ENCODE results near the gene ROR1.

DNA sequence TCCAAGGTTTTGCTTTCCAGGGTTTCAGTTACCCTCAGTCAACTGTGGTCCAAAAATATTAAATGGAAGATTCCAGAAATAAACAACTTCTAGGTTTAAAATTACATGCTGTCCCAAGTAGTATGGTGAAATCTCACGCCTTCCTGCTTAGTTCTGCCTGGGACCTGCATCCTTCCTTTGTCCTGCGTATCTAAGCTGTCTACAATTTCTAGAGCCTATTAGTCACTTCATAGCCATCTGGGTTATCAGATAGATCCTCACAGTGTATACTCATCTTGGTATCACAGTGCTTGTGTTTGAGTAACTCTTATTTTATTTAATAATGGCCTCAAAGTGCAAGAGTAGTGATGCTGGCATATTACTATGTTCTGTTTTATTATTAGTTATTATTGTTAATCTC is 157.7 kb downstream of the ROR1 start:
- no peak for TF ChIP-seq CTCF (IDR thresholded peaks at IDR 0.05; ENCODE audit: low read depth, low read length)
- TF ChIP-seq, protein P1, sequence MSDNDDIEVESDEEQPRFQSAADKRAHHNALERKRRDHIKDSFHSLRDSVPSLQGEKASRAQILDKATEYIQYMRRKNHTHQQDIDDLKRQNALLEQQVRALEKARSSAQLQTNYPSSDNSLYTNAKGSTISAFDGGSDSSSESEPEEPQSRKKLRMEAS (IDR thresholded peaks at IDR 0.05; ENCODE audit: low read depth, low read length): no peak
